GM21529 (cell line): ENCODE data around the gene GHRL.

ENCODE experiments used
- ATAC-seq: cut with Tn5 transposase; IDR thresholded peaks from one replicate; pipeline ENCODE4 v1.9.1; 2021; ENCODE audit not compliant: unreplicated experiment

The GHRL gene

DNA sequence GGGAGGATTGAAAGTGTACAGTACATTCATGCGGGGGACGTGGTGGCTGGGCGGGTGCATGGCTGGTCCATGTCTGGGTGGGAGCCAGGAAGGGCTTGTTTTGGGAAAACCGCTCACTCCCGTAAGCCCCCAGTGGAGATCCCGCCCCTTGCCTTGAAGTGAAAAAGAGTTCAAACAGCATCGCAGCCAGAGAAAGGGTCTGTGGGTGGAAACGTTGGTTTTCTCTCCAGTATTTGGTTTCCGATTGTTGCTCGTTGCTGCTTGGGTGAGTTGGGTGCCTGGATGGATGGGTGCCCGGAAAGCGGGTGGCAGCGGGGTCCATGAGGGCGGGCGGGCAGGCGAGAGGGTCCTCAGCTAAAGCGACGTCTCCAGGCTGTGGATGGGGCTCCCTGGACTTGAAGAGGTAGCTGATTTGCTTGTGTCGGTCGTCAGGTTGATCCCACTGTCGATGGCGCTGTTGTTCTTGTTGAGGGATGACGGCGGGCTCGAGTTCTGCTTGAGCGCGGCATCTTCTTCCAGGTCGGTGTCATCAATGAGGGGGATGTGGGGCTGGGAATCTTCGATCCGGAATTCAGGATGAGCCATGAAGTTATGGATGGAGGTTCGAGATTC, 35.8 kb upstream of the GHRL start:
- no peak for ATAC-seq

DNA sequence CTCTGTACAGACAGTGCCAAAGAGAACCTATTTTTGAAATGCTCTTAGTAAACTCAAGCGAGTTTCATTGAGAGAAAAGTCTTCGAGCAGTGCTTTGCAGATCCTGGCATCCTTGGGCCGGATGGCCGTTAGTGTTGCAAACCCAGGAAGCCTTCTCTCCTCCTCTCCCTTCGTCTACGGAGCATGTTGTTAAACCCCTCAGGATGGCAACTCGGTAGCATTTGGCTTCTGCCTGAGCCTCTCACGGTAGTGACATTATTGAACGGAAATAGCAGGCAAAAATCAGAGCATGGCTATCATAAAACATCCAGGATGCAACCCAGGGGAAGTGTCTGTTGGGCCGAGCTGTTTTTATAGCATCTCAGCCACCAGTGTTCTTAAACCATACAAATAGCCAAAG, 34.8 kb upstream of the GHRL start:
- no peak for ATAC-seq

DNA sequence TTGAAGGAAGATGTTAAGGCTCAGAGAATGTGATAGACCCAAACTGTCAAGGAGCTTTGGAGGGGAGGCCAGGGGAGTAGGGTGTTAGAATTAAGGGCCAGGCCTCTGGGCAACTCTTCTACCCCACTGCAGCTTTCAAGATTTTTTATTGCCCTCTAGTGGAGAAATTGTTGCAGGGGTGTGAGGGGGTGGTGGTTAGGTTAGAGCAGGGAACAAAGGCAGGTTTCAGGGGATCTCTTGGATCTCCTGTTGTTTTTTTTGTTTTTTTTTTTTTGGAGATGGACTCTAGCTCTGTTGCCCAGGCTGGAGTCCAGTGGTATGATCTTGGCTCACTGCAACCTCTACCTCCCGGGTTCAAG, 29.6 kb upstream of the GHRL start:
- no peak for ATAC-seq

DNA sequence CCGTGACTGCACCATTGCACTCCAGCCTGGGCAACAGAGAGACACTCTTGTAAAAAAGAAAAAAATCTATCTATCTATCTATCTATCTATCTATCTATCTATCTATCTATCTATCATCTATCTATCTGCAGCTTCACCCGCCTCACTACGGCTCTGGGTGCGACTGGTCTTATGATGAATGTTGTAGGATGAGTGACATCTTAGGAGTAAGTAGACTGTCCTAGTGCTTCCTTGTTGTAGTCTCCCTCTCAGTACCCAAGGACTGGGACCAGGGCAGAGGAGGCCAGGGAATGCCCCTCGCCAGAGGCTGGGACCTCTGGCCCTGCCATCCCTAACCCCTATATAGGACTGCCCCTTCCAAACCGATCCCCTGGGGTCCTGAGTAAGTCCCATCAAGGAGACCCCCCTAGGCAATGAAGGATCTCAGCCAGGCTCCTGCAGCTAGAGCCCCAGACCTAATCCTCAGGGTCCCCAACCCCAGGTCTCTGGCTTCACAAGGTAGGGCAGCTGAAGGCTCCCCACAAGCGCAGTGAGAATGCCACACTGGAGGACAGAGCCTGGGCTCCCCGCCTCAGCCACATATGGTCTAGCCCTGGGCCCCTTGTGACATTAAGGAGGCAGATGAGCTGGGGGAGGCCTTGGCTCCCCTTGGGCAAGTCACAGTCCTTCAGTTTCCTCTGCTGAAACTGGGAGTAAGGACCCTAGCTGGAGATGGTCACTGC, 29.0 kb upstream of the GHRL start:
- ATAC-seq, result no peak

DNA sequence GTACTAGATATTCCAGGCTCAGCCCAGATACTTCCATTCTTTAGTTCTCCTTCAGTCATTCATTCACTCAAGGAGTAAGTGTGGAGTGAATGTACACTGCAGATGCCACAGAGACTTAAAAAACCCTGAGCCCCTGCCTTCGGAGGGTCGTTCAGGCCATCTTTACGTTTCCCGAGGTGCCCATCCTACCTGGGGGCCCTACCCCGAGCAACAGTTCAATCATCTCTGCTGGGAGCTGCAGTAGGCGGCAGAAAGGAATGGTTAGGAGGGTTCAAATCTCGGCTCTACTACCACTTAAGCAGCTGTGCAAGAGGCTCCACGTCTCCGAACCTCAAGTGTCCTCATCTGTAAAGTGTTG, 27.6 kb upstream of the GHRL start:
- no peak for ATAC-seq

DNA sequence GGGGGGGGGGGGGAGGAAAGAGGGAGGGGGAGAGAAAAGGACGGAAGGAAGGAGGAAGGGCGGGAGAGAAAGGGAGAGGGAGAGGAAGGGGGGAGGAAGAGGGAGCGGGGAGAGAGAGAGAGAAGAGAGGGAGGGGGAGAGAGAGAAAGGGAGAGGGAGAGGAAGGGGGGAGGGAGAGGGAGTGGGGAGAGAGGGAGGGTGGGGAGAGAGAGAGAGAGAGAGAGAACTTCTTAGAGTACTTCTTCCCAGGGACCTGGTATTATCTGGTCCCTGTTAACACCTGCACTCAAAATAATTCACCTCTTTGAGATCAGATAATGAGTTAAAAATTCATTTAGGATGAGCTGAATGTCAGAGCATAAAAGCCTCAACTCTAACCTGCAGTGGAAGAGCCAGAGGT, 27.1 kb upstream of the GHRL start:
- ATAC-seq, result no peak

DNA sequence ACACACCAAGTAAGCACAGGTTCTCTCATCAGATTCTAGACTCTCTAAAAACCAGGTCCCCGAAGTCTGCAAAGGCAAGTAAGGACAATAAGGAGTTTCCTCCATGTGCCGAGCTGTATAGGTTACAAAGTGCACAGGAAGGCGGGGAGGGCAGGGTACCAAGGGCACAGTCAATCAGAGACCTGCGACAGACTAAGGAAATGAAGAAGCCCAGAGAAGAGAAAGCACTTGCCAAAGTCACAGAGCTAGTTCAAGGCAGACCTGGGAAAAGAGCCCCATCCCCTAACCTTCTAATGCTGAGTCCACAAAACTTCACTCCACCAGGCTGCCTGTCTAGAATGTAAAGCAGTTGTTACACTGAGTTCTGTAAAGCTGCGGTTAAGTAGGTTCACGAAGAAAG, 26.5 kb upstream of the GHRL start:
- no peak for ATAC-seq

DNA sequence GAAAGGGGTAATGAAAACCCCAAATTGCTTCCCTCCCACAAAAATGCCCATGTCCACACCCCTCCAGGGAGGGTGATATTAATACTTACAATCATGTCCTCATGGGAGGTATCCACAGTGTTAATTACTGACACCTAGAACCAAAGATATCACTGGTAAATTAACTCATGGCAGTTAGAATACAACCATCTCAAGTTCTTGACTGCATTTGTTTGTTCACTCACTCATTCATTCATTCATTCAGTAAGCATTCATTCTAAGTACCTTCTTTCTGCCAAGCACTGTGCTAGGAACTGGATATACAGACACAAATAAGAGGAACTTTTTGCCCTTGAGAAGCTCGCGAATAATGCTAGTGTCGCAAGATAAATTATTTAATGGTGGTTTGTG, 25.2 kb upstream of the GHRL start:
- no peak for ATAC-seq

DNA sequence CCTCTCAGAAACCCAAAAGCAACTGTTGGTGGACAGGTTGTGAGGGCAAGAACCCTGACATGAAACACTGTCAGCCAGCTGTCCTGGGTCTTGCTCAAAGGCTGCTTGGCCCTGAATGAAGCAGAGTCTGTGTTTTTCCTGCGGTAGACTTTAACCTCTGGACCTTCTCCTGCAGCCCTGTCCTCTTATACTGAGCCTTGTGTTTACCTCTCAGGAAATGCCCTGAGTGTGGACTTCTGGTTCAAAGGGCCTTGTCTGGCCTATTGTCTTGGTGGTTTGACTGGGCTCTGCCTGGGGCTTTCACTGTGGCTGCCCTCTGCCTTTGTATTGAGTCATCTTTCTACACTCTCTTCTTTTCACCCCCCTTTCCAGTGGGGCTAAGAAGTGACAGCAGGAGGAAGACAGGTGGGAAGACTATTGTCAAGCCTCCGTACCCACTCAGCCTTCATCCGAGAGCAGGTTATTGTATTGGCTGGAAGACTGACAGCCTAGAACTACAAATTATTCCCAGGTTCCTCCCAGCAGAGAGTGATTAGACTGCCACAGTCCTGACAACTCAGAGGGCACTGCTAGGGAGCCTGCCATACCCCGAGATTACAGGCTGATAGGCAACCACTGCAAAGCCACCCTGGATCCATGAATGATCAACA, 24.7 kb upstream of the GHRL start:
- no peak for ATAC-seq

DNA sequence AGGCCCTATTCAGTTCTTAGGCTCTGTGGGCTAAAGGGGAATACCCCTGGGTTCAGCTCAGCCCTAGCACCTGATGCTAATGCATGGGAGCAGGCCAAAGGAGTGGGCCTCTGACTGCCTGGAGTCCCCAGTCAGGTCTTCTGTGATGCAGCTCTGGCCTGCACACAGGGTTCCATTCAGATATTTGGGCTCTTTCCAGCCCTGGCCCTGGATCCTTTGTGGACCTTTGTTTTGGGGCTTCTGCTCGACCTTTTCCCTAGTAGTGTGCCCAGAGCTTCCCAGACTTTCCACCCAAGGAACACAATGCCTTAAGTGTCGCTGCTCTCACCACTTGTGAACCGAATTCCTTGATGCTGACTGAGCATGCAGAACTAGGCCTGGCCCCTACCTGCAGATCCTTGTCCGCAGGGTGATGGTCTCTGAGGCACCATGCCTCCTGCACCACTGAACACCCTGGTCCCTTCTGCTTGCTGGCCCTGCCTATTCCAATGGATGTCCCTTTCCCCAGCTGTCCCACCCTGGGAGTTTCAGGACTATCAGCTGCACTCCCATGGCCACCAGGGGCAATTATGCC, 23.1 kb upstream of the GHRL start:
- ATAC-seq, result no peak

DNA sequence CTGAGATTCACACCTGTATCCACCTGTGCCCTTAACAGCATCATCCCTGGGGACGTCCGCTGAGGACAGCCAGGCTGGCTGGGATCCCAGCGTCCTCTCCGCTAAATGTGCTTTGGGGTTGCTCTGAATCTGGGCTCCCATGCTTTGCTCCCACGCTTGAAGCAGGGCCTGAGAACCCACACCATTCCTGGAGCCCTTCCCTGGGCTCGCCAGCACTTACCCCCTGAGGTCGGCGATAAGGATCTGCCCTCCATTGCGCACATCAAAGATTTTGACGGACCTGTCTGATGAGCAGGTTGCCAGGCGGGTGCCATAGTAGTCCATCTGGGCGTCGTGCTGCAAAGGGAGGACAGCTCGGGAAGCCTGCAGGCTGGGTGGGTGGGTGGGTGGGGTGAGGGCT, 22.4 kb upstream of the GHRL start:
- ATAC-seq, result no peak

DNA sequence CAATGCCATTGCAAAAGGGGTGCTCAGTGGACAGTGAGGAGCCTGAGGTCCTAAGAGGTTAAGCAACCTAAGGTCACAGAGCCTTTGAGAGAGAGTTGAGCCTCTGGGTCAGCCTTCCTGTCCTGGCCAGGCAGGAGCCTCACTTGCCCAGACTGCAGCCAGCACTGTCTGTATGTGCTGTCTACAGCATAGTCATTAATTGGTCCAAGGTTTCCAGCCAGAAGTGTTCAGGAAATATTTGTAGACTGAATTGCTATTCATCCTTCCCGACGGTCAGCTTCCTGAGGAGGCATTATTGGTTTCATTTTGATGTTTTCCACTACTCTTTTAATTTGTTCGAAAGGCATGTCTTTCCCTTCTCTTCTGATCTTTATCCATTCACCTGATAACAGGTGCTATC, 20.1 kb upstream of the GHRL start:
- no peak for ATAC-seq

DNA sequence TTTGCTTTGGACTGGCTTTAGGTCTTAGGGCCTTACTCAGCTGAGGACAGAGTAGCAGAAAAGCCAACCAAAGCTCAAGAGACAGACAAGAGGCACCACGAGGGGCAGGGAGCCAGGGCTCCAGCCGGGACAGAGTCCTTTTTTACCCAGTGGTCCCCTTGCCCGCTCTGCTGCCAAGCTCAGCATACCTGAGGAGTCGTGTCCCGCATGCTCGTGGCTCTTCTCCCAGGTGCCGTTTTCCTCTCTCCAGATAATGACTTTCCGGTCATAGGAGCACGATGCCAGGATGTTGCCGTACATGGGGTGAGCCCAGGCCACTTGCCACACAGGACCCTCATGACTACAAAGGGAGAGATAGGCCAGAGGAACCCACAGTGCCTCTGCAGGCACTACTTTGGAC, 19.6 kb upstream of the GHRL start:
- no peak for ATAC-seq

DNA sequence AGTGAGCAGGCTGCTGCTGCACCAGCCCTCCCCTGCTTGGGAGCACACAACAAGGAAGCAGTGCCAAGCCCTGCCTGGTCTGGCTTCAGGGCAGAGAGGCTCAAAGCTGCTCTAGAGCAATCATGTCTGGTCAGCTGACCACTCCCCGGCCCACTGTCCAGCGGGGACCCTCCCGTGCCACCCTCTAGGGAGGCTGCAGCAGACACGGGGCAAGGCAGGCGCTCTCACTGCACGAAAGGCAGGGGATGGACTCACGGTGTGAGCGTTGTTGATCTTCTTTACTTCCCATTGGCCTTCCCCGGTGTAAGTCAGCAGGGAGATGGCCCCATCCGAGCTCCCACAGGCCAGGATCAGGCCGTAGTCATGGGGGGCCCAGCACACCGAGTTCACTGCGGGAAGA, 19.0 kb upstream of the GHRL start:
- no peak for ATAC-seq

DNA sequence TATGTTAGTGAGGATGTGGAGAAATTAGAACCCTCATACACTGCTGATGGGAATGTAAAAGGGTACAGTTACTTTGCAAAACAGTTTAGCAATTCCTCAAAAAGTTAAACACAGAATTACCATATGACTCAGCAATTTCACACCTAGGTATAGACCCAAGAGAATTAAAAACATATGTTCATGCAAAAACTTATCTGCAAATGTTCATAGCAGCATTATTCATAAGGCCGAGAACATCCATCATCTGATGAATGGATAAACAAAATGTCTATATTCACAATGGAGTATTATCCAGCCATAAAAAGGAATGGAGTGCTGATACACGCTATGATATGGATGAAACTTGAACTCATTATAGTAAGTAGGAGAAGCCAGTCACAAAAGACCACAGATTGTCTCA, 17.8 kb upstream of the GHRL start:
- ATAC-seq, result no peak

DNA sequence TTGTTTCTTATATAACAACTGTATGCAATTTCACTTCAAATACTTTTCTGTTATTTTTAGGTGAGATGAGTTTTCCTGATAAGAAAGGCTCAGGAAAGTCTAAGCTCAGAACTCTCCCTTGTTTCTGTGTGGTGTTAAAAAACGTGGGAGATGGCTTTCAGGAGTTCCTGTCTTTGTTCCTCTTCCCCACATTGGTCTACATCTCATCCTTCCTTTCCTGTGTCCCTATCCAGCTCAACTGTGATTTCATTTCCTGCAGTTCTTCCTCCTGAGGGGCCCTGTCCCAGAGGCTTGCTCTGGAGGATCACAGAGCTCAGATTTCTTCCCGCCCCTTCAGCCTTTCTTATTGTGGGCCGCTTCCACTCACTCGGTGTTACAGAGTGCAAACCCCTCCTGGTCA, 17.0 kb upstream of the GHRL start:
- ATAC-seq, result no peak

DNA sequence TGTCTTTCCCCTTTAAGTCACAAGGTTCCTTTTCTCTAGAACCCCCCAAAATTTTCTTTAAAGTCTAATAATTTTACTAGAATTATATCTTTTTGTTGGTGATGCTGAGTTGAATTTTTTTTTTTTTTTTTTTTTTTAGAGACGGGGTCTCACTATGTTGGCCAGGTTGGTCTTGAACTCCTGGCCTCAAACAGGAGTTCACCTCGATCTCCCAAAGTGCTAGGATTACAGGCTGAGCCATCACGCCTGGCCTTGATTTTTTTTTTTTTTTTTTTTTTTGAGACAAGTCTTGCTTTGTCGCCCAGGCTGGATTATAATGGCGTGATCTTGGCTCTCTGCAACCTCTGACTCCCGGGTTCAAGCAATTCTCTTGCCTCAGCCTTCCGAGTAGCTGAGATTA, 15.9 kb upstream of the GHRL start:
- no peak for ATAC-seq

DNA sequence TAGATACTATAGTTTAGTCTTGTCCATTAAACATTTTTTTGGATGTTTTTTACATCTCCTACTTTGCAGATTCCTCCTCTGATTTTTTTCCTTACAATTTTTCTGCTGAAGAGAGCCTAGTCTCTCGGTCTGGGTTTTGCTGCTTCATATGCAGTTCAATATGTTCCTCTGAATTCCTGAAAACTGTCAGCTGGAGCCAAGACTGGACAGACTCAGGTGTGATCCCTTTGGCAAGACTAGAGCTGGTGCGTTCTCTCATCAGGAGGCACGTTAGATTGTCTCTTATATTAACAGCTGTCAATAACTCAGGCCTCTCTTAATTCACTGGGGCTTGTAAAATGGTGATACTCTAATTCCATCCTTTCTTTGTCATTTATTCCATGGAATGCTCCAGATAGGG, 13.4 kb upstream of the GHRL start:
- ATAC-seq, result no peak

DNA sequence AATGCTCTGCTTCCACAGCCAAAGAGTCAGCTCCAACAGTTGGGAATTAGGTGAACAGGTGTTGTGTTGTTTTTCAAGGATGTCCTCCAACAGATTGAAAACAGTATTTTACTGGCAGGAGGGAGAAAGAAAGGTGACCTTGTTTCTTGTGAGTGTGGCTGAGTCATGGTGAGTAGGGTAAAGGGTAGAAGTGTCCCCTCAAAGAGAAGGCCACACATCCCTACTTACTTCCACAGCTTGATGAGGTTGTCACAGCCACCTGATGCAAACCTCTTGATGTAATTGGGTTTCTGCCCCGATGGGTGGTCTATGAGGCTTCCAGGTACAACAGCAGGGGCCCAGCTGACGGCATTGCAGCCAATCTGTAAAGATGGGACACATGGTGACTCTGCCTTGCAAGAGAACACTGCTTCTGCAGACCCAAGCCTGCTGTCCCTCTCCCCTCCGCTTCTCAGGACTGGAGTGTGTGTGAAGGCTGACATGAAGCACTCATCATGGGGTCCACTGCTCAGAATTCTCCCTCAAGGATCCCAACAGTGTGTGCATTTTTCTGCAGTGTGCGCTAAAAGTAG, 12.7 kb upstream of the GHRL start:
- ATAC-seq, result no peak

DNA sequence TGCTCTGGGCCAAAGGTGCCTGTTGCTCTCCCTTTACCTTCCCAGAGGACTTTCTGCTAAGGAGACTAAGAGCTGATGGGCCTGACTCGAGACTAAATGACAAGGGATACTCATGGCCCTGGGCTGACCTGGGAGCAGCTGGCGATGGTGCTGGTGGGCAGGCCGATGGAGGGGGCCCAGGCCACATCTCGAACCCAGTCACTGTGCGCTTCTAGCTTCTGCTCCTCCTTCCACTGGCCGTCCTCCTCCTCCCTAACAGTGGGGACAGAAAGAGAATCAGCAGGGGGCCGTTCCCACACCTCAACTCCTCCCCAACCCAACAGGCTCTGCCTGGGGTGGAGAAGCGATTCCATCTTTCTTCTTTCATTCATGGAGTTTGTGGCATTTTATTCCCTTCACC, 12.2 kb upstream of the GHRL start:
- no peak for ATAC-seq

DNA sequence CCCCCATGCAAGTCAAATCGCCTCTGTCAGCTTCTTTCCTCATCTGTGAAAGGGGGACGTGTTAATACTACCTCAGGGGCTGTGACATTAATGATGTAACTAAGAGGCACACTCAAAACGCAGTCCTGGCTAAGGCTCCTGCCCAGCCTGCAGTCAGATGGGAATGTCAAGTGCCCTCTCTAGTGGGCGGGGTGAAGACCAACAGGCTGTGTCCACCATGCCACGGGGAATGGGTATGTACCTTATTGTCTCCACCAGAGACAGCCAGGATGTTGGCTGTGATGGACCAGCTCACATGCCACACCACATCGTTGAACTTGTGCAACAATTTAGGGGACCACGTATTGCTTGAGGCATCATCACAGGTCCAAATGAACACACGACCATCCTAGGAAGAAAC, 11.0 kb upstream of the GHRL start:
- no peak for ATAC-seq

DNA sequence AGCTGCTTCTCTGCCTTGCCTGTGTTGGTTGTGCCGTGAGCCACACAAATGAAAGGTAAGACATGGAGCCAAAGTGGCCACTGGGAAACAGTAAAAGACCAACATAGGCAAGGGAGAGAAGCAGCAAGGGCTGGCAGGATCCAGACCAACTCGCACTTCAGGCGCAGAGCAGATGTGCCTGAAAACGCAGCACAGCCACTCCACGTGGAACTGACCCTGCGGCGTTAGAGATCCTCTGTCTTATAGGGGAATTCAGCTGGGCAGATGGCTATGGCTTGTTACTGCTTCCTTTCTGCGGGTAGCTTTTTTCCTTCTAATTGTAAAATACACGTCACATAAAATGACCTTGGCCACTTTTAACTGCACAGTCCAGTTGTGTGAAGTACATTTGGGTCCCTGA, 10.4 kb upstream of the GHRL start:
- ATAC-seq, result no peak
